ENCODE data around the gene IGSF21.

IGSF21 gene

DNA sequence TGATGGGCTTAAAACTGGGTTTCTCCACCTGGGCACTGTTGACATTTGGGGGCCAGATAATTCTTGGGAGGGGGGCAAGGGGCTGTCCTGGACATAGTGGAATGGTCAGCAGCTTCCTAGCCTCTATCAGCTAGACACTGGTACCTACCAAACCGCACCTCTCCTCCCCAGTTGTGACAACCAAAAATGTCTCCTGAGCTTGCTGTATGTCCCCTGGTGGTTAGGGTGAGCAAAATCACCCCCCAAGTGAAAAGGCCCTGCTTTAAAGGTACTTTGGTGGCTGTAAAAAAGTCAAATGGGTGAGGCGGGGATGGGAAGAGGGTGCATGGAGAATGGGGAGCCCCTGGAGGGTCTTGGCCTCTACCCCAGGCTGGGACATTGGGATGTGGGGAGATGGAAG lies 182.0 kb downstream of the IGSF21 start:
- CTCF ChIA-PET: no interaction called here
- H3K27ac ChIP-seq: no peak overlapping the region
- TF ChIP-seq, protein P1, sequence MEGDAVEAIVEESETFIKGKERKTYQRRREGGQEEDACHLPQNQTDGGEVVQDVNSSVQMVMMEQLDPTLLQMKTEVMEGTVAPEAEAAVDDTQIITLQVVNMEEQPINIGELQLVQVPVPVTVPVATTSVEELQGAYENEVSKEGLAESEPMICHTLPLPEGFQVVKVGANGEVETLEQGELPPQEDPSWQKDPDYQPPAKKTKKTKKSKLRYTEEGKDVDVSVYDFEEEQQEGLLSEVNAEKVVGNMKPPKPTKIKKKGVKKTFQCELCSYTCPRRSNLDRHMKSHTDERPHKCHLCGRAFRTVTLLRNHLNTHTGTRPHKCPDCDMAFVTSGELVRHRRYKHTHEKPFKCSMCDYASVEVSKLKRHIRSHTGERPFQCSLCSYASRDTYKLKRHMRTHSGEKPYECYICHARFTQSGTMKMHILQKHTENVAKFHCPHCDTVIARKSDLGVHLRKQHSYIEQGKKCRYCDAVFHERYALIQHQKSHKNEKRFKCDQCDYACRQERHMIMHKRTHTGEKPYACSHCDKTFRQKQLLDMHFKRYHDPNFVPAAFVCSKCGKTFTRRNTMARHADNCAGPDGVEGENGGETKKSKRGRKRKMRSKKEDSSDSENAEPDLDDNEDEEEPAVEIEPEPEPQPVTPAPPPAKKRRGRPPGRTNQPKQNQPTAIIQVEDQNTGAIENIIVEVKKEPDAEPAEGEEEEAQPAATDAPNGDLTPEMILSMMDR (conservative IDR thresholded peaks at IDR 0.05; ENCODE audit: low read depth): no peak
- POLR2A ChIA-PET (ENCODE audit: low non-redundant PET): no interaction called here
- no peak for DNase-seq (ENCODE audit: low spot score)

- ChIA-PET POLR2A (ENCODE audit: low non-redundant PET) (no interaction called here), CTCF (interaction anchor here (0.9 kb wide), 1 partner anchor 285 kb away, joined by 5 read pairs; no protein-coding TSS in a partner anchor)
- TF ChIP-seq, protein P1 (conservative IDR thresholded peaks at IDR 0.05; ENCODE audit: low read depth): no peak
- no peak for DNase-seq (ENCODE audit: low spot score)
- H3K27ac ChIP-seq: no peak overlapping the region
Observed at GRCh38 chr1:18290740-18291412, 183.3 kb downstream of the IGSF21 start.

DNA sequence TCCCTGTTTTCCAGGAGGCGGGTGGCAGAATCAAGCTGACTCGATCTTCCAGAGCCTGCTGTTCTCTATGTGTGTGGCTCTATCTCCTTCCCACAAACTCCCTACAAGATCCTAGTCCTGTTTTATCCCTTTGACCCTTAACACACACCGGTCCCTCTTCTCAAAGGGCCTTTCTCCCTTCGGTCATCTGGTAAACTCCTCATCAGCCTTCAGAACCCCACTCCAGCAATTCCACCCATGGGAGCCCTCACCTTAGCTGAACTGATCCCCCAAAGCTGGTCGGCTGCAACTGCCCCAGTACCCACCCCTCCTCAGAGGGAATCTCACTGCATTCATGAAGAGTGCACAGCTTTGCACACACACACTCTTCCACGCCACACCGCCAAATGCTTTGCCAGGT lies 184.9 kb downstream of the IGSF21 start:
- POLR2A ChIA-PET (ENCODE audit: low non-redundant PET): no interaction called here

GRCh38 chr1:18293291-18293690 lies 185.7 kb downstream of the IGSF21 start:
- POLR2A ChIA-PET (ENCODE audit: low non-redundant PET): no interaction called here
- H3K27ac ChIP-seq: no peak overlapping the region

More for the DNA sequence above, 184.9 kb downstream of the IGSF21 start:
- no peak overlapping the region for H3K27ac ChIP-seq
- no peak for DNase-seq (ENCODE audit: low spot score)
- TF ChIP-seq, protein P1 (conservative IDR thresholded peaks at IDR 0.05; ENCODE audit: low read depth): no peak
- CTCF ChIA-PET: no interaction called here

DNA sequence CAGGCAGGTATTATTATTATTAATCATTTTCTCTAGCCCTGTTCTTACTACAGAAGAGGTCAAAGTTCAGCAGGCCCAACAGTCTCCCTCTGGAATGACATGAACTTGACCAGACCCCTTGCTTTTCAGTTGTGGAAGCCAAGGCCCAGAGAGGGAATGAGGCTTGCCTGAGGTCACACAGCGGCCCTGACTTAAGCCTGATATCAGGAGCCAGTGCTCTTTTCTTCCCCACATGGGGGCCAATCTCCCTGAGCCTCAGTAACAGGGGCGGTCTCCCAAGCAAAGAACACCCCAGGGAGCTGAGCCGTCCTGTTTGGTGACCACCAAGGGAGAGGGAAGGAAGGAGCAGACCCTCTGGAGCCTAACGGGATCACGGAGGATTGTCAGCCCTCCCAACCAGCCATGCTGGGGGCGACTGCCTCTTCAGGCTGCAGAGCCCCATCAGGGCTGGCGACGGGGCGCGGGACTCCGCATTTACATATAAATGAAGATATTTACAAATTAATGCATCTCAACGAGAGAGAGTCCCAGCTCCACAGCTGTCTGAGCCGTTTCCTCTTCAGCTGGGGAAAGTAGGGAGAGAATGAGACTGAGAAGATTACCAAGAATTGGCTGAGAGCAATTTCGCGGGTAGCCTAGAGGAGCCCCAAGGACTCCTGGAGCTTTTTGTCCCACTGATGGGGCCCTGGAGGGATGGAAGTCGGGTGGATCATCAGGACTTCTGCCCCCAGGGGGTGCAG lies 187.0 kb downstream of the IGSF21 start:
- no peak overlapping the region for H3K27ac ChIP-seq
- no peak for DNase-seq (ENCODE audit: low spot score)
- ChIA-PET CTCF (no interaction called here), POLR2A (ENCODE audit: low non-redundant PET) (no interaction called here)
- TF ChIP-seq, protein P1 (conservative IDR thresholded peaks at IDR 0.05; ENCODE audit: low read depth): no peak

More at GRCh38 chr1:18293291-18293690, 185.7 kb downstream of the IGSF21 start:
- no peak for DNase-seq (ENCODE audit: low spot score)
- TF ChIP-seq, protein P1 (conservative IDR thresholded peaks at IDR 0.05; ENCODE audit: low read depth): no peak
- CTCF ChIA-PET: interaction anchor here (0.8 kb wide), 1 partner anchor 288 kb away, joined by 4 read pairs; no protein-coding TSS in a partner anchor

DNA sequence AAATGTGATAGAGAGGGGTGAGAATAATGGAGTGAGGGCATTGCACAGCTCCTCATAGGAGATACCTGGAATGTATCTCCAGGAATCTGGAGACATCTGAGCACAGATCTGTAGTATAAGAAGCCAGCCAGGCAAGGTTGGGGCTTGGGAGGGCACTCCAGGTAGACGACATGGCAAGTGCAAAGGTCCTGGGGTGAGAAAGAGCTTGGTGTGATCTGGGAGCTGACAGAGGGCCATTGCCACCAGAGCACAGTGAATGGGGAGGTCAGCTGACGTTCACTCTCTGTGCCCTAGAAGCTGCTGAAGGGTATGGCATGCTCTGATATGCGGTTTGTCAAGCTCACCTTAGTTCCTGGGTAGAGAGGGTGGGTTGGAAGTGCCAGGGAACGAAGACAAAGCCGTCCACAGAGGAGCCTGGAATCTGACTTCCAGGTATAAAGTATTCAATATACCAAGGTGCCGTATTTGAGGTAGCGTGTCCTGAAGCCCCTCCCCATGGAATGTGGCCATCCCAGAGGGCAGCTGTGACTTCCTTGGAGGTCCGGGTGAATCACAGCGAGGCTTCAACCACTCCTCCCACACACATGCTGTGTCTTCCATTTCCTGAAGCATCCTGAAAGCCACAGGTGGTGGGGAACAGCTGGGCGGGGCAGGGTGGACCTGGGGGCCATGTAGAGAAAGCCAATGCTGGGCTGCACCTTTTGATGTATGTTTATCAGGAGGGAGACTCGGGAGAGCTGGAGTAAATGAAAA lies 190.5 kb downstream of the IGSF21 start:
- CTCF ChIA-PET: interaction anchor here (0.6 to 1.8 kb wide), 2 partner anchors 278 to 337 kb away, joined by 5 read pairs; no protein-coding TSS in a partner anchor
- H3K27ac ChIP-seq: no peak overlapping the region
- no peak for DNase-seq (ENCODE audit: low spot score)

More for the DNA sequence above, 190.5 kb downstream of the IGSF21 start:
- TF ChIP-seq, protein P1 (conservative IDR thresholded peaks at IDR 0.05; ENCODE audit: low read depth): no peak
- POLR2A ChIA-PET (ENCODE audit: low non-redundant PET): no interaction called here
